ENCODE measurements around the gene ALG9.

The ALG9 gene, protein sequence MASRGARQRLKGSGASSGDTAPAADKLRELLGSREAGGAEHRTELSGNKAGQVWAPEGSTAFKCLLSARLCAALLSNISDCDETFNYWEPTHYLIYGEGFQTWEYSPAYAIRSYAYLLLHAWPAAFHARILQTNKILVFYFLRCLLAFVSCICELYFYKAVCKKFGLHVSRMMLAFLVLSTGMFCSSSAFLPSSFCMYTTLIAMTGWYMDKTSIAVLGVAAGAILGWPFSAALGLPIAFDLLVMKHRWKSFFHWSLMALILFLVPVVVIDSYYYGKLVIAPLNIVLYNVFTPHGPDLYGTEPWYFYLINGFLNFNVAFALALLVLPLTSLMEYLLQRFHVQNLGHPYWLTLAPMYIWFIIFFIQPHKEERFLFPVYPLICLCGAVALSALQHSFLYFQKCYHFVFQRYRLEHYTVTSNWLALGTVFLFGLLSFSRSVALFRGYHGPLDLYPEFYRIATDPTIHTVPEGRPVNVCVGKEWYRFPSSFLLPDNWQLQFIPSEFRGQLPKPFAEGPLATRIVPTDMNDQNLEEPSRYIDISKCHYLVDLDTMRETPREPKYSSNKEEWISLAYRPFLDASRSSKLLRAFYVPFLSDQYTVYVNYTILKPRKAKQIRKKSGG

DNA sequence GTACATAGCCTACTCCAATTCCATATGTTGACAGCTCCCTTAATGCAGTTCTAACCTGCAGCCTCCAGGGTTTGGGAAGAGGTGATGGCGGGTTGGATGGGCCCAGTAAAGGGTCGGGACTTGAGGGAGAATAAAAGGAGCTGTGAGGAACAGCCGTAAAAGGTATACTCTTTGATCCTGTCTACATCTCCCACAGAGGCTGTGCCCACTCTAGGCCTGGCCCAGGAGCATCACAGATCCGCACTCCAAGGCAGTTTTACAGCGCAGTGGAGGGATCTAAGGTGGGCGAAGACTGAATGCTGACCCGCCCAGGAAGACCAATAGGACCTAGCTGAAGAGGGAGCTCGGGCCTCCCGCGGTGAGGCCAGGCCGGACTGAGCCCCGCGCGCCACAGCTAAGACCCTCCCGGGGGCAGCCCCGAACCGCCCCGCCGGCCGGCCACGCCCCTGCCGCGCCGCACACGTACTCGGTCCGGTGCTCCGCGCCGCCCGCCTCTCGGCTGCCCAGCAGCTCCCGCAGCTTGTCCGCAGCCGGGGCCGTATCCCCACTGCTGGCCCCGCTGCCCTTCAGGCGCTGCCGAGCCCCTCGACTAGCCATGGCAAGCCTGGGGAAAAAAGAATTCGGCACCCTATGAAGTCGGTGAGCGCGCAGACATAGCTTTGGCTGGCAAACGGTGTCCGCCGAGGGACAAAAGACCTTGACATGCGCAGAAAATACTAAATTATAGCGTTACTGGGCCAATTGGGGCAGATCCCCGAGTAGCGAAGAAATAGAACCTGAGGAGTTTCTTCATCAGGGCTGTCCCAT lies at the start of gene ALG9:
TSS of gene ALG9 (minus strand) at position 696 of the 807 bp plus-strand sequence. CDS start at position 597, 99 bp downstream.
- no peaks in the 10 kb centered on the region for H3K27me3 ChIP-seq (ENCODE audit: insufficient read depth, low read length)
- H3K4me1 ChIP-seq (ENCODE audit: control insufficient read depth, insufficient read depth, low read length, unreplicated experiment), result no peaks in the 10 kb centered on the region
- peak within 1 kb of the TSS; percentile 46 for H3K27ac ChIP-seq (ENCODE audit: low read depth, low read length)
- H3K36me3 ChIP-seq (ENCODE audit: insufficient read depth, low read length), result 0 out of 2 replicates have a peak, but pooled peaks cover 7% of the 10 kb centered on the region
- H3K79me2 ChIP-seq (ENCODE audit: control insufficient read depth, insufficient read depth, low read length, unreplicated experiment), result peaks cover 3% of the 10 kb centered on the region
- H2AFZ ChIP-seq (ENCODE audit: low read length, unreplicated experiment), result peak within 1 kb of the TSS; percentile 36
- peak within 1 kb of the TSS; percentile 86 for H3K4me3 ChIP-seq (ENCODE audit: low read depth, low read length)

GRCh38 chr11:111920908-111921307 lies 49.5 kb upstream of the ALG9 start:
- Histone ChIP-seq H2AFZ (ENCODE audit: low read length, unreplicated experiment) (no peak overlapping the region), H3K4me3 (ENCODE audit: low read depth, low read length) (no peak overlapping the region), H3K27ac (ENCODE audit: low read depth, low read length) (no peak overlapping the region), H3K79me2 (ENCODE audit: control insufficient read depth, insufficient read depth, low read length, unreplicated experiment) (no peaks in the 10 kb centered on the region), H3K27me3 (ENCODE audit: insufficient read depth, low read length) (no peaks in the 10 kb centered on the region), H3K36me3 (ENCODE audit: insufficient read depth, low read length) (no peaks in the 10 kb centered on the region), H3K4me1 (ENCODE audit: control insufficient read depth, insufficient read depth, low read length, unreplicated experiment) (peaks cover 36% of the 10 kb centered on the region)

- H3K27ac ChIP-seq (ENCODE audit: low read depth, low read length), result no peak within 1 kb of the TSS
- peaks cover 37% of the 10 kb centered on the region for H3K4me1 ChIP-seq (ENCODE audit: control insufficient read depth, insufficient read depth, low read length, unreplicated experiment)
- H3K79me2 ChIP-seq (ENCODE audit: control insufficient read depth, insufficient read depth, low read length, unreplicated experiment), result peaks cover 9% of the 10 kb centered on the region
- H3K36me3 ChIP-seq (ENCODE audit: insufficient read depth, low read length), result no peaks in the 10 kb centered on the region
- no peak within 1 kb of the TSS for H3K4me3 ChIP-seq (ENCODE audit: low read depth, low read length)
- no peak within 1 kb of the TSS for H2AFZ ChIP-seq (ENCODE audit: low read length, unreplicated experiment)
- no peaks in the 10 kb centered on the region for H3K27me3 ChIP-seq (ENCODE audit: insufficient read depth, low read length)
Measured at GRCh38 chr11:111918390-111919256, 47.2 kb upstream of the ALG9 start, which contains the start of gene C11orf52. TSS of gene C11orf52 (plus strand) at chr11:111918913. CDS start at chr11:111918973, 60 bp downstream.

DNA sequence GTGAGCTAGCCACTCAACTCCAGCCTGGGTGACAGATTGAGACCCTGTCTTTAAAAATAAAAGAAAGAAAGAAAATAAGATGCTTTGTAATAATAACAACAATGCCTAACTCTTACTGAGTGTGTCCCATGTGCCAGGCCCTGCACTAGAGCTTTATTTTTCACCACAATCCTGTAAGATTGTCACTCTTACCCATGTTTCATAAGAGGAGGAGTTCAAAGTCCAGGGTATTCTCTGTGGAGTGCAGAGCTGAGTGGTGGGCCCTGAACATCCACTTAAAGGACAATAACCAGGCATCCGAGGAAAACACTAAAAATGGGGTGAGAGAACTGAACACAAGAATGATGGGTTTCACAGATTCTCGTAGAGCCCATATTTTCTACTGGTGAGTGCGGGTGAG lies 46.4 kb upstream of the ALG9 start:
- peaks cover 35% of the 10 kb centered on the region for H3K4me1 ChIP-seq (ENCODE audit: control insufficient read depth, insufficient read depth, low read length, unreplicated experiment)
- no peaks in the 10 kb centered on the region for H3K36me3 ChIP-seq (ENCODE audit: insufficient read depth, low read length)
- no peak overlapping the region for H3K4me3 ChIP-seq (ENCODE audit: low read depth, low read length)
- H3K27me3 ChIP-seq (ENCODE audit: insufficient read depth, low read length), result no peaks in the 10 kb centered on the region
- H3K27ac ChIP-seq (ENCODE audit: low read depth, low read length), result no peak overlapping the region
- H2AFZ ChIP-seq (ENCODE audit: low read length, unreplicated experiment), result no peak overlapping the region
- H3K79me2 ChIP-seq (ENCODE audit: control insufficient read depth, insufficient read depth, low read length, unreplicated experiment), result peaks cover 14% of the 10 kb centered on the region

DNA sequence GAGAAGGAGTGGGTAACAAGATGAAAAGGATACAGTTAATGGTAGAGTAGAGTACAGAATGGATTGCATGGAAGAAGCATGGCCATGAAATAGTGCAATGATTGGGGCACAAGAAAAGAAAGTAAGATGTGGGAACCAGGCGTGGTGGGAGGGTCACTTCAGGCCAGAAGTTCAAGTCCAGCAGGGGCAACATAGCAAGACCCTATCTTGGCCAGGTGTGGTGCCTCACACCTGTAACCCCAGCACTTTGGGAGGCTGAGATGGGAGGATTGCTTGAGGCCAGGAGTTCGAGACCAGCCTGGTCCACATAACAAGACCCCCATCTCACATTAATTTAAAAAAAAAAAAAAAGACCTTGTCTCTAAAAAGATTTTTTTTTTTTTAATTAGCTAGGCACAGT lies 45.9 kb upstream of the ALG9 start:
- no peak overlapping the region for H2AFZ ChIP-seq (ENCODE audit: low read length, unreplicated experiment)
- H3K79me2 ChIP-seq (ENCODE audit: control insufficient read depth, insufficient read depth, low read length, unreplicated experiment), result peaks cover 14% of the 10 kb centered on the region
- no peaks in the 10 kb centered on the region for H3K36me3 ChIP-seq (ENCODE audit: insufficient read depth, low read length)
- H3K27ac ChIP-seq (ENCODE audit: low read depth, low read length), result no peak overlapping the region
- H3K4me3 ChIP-seq (ENCODE audit: low read depth, low read length), result no peak overlapping the region
- no peaks in the 10 kb centered on the region for H3K27me3 ChIP-seq (ENCODE audit: insufficient read depth, low read length)
- H3K4me1 ChIP-seq (ENCODE audit: control insufficient read depth, insufficient read depth, low read length, unreplicated experiment), result peaks cover 34% of the 10 kb centered on the region

DNA sequence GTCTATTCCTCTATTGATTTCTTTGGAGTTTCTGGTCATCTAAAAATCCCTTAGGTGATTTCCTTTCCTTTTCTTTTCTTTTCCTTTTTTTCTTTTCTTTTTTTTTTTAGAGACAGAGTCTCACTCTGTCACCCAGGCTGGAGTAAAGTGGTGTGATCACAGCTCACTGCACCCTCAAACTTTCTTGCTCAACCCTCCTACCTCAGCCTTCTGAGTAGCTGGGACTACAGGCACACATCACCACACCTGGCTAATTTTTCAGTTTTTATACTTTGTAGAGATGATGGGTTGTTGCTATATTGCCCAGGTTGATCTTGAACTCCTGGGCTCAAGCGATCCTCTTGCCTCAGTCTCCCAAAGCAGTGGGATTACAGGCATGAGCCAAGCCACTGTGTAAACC lies 45.4 kb upstream of the ALG9 start:
- no peak overlapping the region for H2AFZ ChIP-seq (ENCODE audit: low read length, unreplicated experiment)
- H3K27ac ChIP-seq (ENCODE audit: low read depth, low read length), result no peak overlapping the region
- peaks cover 35% of the 10 kb centered on the region for H3K4me1 ChIP-seq (ENCODE audit: control insufficient read depth, insufficient read depth, low read length, unreplicated experiment)
- H3K36me3 ChIP-seq (ENCODE audit: insufficient read depth, low read length), result no peaks in the 10 kb centered on the region
- no peaks in the 10 kb centered on the region for H3K27me3 ChIP-seq (ENCODE audit: insufficient read depth, low read length)
- H3K4me3 ChIP-seq (ENCODE audit: low read depth, low read length), result no peak overlapping the region
- peaks cover 14% of the 10 kb centered on the region for H3K79me2 ChIP-seq (ENCODE audit: control insufficient read depth, insufficient read depth, low read length, unreplicated experiment)

GRCh38 chr11:111913997-111914396 lies 42.6 kb upstream of the ALG9 start:
- Histone ChIP-seq H3K4me1 (ENCODE audit: control insufficient read depth, insufficient read depth, low read length, unreplicated experiment) (peaks cover 49% of the 10 kb centered on the region), H3K4me3 (ENCODE audit: low read depth, low read length) (peak overlapping the region; percentile 73), H3K27ac (ENCODE audit: low read depth, low read length) (peak overlapping the region; percentile 78), H3K36me3 (ENCODE audit: insufficient read depth, low read length) (no peaks in the 10 kb centered on the region), H2AFZ (ENCODE audit: low read length, unreplicated experiment) (peak overlapping the region; percentile 39), H3K27me3 (ENCODE audit: insufficient read depth, low read length) (no peaks in the 10 kb centered on the region), H3K79me2 (ENCODE audit: control insufficient read depth, insufficient read depth, low read length, unreplicated experiment) (peaks cover 17% of the 10 kb centered on the region)

DNA sequence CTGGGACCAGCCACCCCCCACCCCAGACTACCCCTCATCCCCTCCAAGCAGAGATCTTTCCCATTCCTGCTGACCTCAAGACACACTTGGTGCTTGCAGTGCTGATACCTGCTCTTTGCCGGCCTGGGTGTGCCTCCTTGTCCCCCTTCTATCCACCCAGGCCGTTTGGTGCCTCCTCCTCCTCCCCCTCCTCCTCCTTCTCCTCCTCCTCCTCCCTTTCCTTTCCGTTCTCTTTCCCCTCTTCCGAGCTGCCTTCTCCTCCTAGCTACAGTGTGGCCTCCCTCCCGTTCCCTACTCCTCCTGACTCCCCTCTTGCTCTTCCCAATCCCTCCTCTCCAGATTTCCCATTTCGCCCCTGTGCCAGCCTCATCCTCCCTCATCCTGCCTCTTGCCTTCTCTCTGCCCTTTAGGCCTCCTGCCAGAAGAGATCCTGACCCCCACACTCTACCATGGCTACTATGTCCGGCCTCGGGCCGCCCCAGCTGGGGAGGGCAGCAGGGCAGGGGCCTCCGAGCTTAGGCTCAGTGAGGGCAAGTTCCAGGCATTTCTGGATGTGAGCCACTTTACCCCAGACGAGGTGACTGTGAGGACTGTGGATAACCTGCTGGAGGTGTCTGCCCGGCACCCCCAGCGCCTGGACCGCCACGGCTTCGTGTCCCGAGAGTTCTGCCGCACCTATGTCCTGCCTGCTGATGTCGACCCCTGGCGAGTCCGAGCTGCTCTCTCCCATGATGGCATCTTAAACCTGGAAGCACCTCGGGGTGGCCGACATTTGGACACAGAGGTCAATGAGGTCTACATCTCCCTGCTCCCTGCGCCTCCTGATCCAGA lies 41.9 kb upstream of the ALG9 start:
- H3K4me1 ChIP-seq (ENCODE audit: control insufficient read depth, insufficient read depth, low read length, unreplicated experiment), result peaks cover 47% of the 10 kb centered on the region
- H3K36me3 ChIP-seq (ENCODE audit: insufficient read depth, low read length), result 0 out of 2 replicates have a peak, but pooled peaks cover 5% of the 10 kb centered on the region
- peak overlapping the region; percentile 78 for H3K27ac ChIP-seq (ENCODE audit: low read depth, low read length)
- H2AFZ ChIP-seq (ENCODE audit: low read length, unreplicated experiment), result peak overlapping the region; percentile 34
- peak overlapping the region; percentile 73 for H3K4me3 ChIP-seq (ENCODE audit: low read depth, low read length)
- H3K27me3 ChIP-seq (ENCODE audit: insufficient read depth, low read length), result no peaks in the 10 kb centered on the region
- peaks cover 17% of the 10 kb centered on the region for H3K79me2 ChIP-seq (ENCODE audit: control insufficient read depth, insufficient read depth, low read length, unreplicated experiment)

DNA sequence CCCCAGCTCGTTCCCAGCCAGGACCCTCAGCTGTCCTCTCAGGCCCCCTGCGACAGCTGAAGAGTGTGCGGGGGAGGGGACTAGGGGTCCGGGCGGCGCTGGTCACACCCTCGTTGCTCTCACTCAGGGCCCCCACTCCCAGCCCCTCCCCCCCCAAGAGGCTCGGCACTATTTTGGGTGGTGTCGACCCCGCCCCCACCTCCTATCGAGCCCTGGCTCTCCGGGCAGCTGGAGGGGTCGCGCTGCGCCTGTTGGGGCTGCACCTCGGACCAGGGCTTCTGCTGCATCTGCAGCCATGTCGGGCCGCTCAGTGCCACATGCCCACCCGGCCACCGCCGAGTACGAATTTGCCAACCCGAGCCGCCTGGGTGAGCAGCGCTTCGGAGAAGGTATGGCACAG lies 41.2 kb upstream of the ALG9 start, which contains the start of gene HSPB2:
TSS of gene HSPB2 (plus strand) at position 200 of the 400 bp plus-strand sequence. CDS start at position 296, 96 bp downstream.
- peaks cover 17% of the 10 kb centered on the region for H3K79me2 ChIP-seq (ENCODE audit: control insufficient read depth, insufficient read depth, low read length, unreplicated experiment)
- H3K4me3 ChIP-seq (ENCODE audit: low read depth, low read length), result peak within 1 kb of the TSS; percentile 73
- 0 out of 2 replicates have a peak, but pooled peaks cover 5% of the 10 kb centered on the region for H3K36me3 ChIP-seq (ENCODE audit: insufficient read depth, low read length)
- peak within 1 kb of the TSS; percentile 34 for H2AFZ ChIP-seq (ENCODE audit: low read length, unreplicated experiment)
- H3K27me3 ChIP-seq (ENCODE audit: insufficient read depth, low read length), result no peaks in the 10 kb centered on the region
- H3K4me1 ChIP-seq (ENCODE audit: control insufficient read depth, insufficient read depth, low read length, unreplicated experiment), result peaks cover 46% of the 10 kb centered on the region
- peak within 1 kb of the TSS; percentile 78 for H3K27ac ChIP-seq (ENCODE audit: low read depth, low read length)

Data from ACC112 (cell line).